GM10847 (cell line): ENCODE measurements around the gene MAP1A.

ENCODE experiments used
- POLR2A ChIP-seq: IDR thresholded peaks from 2 replicates; pipeline ENCODE4 v1.6.1; 2011; ENCODE audit not compliant: insufficient read length; ENCODE audit errors: extremely low read depth

Gene MAP1A

DNA sequence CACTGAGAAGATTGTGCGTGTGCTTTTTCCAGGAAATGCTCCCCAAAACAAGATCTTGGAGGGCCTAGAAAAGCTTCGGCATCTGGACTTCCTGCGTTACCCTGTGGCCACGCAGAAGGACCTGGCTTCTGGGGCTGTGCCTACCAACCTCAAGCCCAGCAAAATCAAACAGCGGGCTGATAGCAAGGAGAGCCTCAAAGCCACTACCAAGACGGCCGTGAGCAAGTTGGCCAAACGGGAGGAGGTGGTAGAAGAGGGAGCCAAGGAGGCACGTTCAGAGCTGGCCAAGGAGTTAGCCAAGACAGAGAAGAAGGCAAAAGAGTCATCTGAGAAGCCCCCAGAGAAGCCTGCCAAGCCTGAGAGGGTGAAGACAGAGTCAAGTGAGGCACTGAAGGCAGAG, 4.8 kb downstream of the MAP1A start:
- TF ChIP-seq POLR2A: no peak

- no peak for TF ChIP-seq POLR2A
These were observed 6.2 kb downstream of the MAP1A start for GRCh38 chr15:43523646-43524045.

DNA sequence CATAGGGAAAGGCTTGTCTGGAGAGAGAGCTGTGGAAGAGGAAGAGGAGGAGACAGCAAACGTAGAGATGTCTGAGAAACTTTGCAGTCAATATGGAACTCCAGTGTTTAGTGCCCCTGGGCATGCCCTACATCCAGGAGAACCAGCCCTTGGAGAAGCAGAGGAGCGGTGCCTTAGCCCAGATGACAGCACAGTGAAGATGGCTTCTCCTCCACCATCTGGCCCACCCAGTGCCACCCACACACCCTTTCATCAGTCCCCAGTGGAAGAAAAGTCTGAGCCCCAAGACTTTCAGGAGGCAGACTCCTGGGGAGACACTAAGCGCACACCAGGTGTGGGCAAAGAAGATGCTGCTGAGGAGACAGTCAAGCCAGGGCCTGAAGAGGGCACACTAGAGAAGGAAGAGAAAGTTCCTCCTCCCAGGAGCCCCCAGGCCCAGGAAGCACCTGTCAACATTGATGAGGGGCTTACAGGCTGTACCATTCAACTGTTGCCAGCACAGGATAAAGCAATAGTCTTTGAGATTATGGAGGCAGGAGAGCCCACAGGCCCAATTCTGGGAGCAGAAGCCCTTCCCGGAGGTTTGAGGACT, 6.9 kb downstream of the MAP1A start:
- TF ChIP-seq POLR2A: no peak

GRCh38 chr15:43525131-43525530, 7.7 kb downstream of the MAP1A start:
- TF ChIP-seq POLR2A: no peak

GRCh38 chr15:43526261-43526930, 9.0 kb downstream of the MAP1A start:
- TF ChIP-seq POLR2A: no peak

- no peak for TF ChIP-seq POLR2A
These were observed 9.8 kb downstream of the MAP1A start for GRCh38 chr15:43527016-43527801.

DNA sequence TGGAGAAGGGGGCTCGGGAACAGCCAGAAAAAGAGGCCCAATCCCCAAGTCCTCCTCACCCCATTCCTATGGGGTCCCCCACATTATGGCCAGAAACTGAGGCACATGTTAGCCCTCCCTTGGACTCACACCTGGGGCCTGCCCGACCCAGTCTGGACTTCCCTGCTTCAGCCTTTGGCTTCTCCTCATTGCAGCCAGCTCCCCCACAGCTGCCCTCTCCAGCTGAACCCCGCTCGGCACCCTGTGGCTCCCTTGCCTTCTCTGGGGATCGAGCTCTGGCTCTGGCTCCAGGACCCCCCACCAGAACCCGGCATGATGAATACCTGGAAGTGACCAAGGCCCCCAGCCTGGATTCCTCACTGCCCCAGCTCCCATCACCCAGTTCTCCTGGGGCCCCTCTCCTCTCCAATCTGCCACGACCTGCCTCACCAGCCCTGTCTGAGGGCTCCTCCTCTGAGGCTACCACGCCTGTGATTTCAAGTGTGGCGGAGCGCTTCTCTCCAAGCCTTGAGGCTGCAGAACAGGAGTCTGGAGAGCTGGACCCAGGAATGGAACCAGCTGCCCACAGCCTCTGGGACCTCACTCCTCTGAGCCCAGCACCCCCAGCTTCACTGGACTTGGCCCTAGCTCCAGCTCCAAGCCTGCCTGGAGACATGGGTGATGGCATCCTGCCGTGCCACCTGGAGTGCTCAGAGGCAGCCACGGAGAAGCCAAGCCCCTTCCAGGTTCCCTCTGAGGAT, 10.6 kb downstream of the MAP1A start:
- TF ChIP-seq POLR2A: no peak

GRCh38 chr15:43528542-43529007, 11.2 kb downstream of the MAP1A start:
- no peak for TF ChIP-seq POLR2A

- no peak for TF ChIP-seq POLR2A
These were observed 11.7 kb downstream of the MAP1A start for GRCh38 chr15:43529141-43529540.

DNA sequence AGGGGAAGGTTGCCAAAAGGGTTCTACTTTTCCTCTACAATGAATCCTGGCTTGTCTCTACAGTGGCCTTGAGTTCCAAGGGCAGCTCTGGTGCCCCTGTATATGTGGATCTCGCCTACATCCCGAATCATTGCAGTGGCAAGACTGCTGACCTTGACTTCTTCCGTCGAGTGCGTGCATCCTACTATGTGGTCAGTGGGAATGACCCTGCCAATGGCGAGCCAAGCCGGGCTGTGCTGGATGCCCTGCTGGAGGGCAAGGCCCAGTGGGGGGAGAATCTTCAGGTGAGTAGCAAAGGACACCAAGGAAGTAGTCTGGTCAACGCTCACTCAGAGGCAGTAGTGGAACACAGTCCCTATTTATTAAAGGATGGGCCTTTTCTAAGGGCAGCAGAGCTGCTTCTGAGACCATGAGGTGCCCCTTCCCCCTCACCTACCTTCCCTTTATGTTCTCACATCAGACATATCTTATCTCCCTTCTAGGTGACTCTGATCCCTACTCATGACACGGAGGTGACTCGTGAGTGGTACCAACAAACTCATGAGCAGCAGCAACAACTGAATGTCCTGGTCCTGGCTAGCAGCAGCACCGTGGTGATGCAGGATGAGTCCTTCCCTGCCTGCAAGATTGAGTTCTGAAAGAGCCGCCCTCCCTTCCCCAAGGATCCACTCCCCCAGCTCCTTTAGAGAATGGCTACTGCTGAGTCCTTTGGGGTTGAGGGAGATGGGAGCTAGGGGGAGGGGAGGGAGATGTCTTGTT, 12.4 kb downstream of the MAP1A start:
- TF ChIP-seq POLR2A: no peak

GRCh38 chr15:43531018-43531670, 13.7 kb downstream of the MAP1A start:
- TF ChIP-seq POLR2A: no peak

GRCh38 chr15:43534897-43535296, 17.5 kb downstream of the MAP1A start:
- TF ChIP-seq POLR2A: no peak

DNA sequence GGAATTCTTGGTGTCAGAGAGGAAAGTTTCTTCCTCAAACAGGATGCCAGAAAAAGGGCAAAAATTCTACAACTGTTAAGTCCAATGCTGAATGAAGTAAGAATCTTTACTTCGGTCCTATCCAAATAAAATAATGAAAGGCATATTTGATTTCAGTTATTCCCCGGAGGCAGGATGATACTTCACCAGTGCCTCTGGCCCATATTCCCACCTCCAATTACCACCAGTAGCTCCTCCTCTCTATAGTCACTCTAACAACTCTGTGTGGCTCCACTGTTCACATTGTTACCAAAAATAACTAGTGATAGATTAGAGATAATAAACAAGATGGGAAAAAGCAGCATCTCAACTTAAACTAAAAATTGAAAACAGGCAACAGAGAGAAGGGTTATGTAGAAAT, 20.7 kb downstream of the MAP1A start:
- no peak for TF ChIP-seq POLR2A

- no peak for TF ChIP-seq POLR2A
These were observed 24.4 kb downstream of the MAP1A start for GRCh38 chr15:43541785-43542184.
